VCaP (cell line): ENCODE measurements around the gene ADD1.
A peak's percentile ranks its signal among the peaks of the same experiment; 100 is the strongest.

Source experiments
- H3K27ac ChIP-seq: fragments of 450-650 bp; 2 replicates; pipeline ENCODE4 v1.5.1; 2017
- TF ChIP-seq, protein P1 (sequence below): fragments of 450-650 bp; conservative IDR thresholded peaks from 2 replicates; pipeline ENCODE4 v1.5.1; 2017; ENCODE audit warnings: mild to moderate bottlenecking, moderate library complexity

ADD1 gene

GRCh38 chr4:2869659-2870058 is 26.0 kb downstream of the ADD1 start:
- TF ChIP-seq, protein P1, sequence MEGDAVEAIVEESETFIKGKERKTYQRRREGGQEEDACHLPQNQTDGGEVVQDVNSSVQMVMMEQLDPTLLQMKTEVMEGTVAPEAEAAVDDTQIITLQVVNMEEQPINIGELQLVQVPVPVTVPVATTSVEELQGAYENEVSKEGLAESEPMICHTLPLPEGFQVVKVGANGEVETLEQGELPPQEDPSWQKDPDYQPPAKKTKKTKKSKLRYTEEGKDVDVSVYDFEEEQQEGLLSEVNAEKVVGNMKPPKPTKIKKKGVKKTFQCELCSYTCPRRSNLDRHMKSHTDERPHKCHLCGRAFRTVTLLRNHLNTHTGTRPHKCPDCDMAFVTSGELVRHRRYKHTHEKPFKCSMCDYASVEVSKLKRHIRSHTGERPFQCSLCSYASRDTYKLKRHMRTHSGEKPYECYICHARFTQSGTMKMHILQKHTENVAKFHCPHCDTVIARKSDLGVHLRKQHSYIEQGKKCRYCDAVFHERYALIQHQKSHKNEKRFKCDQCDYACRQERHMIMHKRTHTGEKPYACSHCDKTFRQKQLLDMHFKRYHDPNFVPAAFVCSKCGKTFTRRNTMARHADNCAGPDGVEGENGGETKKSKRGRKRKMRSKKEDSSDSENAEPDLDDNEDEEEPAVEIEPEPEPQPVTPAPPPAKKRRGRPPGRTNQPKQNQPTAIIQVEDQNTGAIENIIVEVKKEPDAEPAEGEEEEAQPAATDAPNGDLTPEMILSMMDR, result no peak
- peak overlapping the region; percentile 92; the same call in 1 of the 2 replicates for H3K27ac ChIP-seq

DNA sequence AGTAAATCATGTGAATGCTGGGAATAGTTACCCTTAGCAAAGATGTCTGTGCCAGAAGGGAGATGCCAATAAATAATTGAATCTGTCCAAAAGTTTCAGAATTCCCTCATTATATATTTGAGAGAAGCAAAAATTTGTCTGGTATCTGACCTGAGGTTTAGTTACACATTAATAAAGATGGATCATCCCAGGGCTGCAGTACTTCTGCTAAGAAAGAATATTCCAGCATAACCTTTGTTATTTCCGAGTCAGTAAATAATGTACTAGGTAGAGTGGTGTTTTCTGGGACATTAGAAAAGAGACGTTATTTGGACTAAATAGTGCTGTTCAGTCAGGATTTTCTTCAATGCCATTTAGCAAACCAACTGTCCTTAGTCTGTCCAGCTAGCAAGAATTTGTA is 26.4 kb downstream of the ADD1 start:
- H3K27ac ChIP-seq, result peak overlapping the region; percentile 92
- TF ChIP-seq, protein P1, result no peak

GRCh38 chr4:2871466-2871865 is 27.8 kb downstream of the ADD1 start:
- TF ChIP-seq, protein P1, result no peak
- H3K27ac ChIP-seq, result peak overlapping the region; percentile 92; the same call in 1 of the 2 replicates

DNA sequence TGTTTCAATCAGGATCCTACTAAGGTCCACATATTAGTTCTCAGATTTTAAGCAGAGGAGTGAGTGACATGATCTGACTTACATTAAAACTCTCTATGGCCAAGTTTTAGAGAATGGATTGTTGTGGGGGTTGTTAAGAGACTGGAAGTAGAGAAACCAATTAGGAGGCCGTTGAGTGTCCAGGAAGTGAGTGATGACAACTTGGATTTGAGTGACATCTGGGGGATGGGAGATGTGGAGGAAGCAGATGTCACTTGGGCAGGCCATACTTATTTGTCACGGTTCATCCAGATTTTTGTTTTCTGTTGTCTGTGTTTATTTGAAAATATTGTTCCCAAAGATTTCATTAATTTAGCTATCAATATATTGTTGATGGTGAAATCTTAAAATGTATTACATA is 28.3 kb downstream of the ADD1 start:
- H3K27ac ChIP-seq, result peak overlapping the region; percentile 92
- TF ChIP-seq, protein P1, result no peak

GRCh38 chr4:2873329-2873728 is 29.7 kb downstream of the ADD1 start:
- TF ChIP-seq, protein P1, result no peak
- H3K27ac ChIP-seq, result peak overlapping the region; percentile 92

GRCh38 chr4:2874861-2875260 is 31.2 kb downstream of the ADD1 start:
- TF ChIP-seq, protein P1, result no peak
- H3K27ac ChIP-seq, result peak overlapping the region; percentile 92

GRCh38 chr4:2875556-2875955 is 31.9 kb downstream of the ADD1 start:
- TF ChIP-seq, protein P1, result no peak

DNA sequence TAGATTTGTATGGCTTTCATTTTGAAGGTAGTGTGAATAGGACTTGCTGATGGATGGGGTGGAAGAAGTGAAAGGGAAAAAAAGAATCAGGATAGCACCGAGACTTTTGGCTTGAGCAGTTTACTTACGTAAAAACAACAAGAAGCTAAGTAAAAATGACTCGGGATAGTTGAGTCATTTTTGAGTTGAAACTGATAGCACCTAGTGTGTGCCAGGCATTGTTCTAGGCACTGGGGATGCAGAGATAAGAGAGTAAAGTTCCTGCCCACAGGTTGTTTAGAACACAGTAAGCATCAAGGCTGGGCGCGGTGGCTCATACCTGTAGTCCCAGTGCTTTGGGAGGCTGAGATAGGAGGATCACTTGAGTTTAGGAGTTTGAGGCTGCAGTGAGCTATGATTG is 34.7 kb downstream of the ADD1 start:
- H3K27ac ChIP-seq, result no peak overlapping the region

More at GRCh38 chr4:2875556-2875955, 31.9 kb downstream of the ADD1 start:
- peak overlapping the region; percentile 92; the same call in 1 of the 2 replicates for H3K27ac ChIP-seq

More for the DNA sequence above, 34.7 kb downstream of the ADD1 start:
- TF ChIP-seq, protein P1, result no peak
